ENCODE results near the gene WASF2.

GRCh38 chr1:27374362-27375086, 115.4 kb downstream of the WASF2 start, which contains the start of gene FCN3:
- TF ChIP-seq CTCF (IDR thresholded peaks at IDR 0.05), result no peak
- no peak for TF ChIP-seq EP300 (IDR thresholded peaks at IDR 0.05)
- no peak for TF ChIP-seq POLR2A (IDR thresholded peaks at IDR 0.05)
